ENCODE measurements around the gene ZMIZ2. TPM values are rescaled to one million over a fixed set of nuclear protein-coding genes. Genes with fewer than 3 reads are reported as not detected.

Gene ZMIZ2
- total RNA-seq, 2 donors from 2014 or later, result 85.6 to 98.2 TPM

- no peaks in the 10 kb centered on the region for H3K9me3 Mint-ChIP-seq
- no peak overlapping the region for H3K9ac ChIP-seq (ENCODE audit: extremely low read depth, low read length, poor library complexity, severe bottlenecking)
- no peak overlapping the region for H3K4me3 Mint-ChIP-seq
- no peak for DNase-seq
- no peaks in the 10 kb centered on the region for H3K36me3 ChIP-seq (ENCODE audit: control insufficient read depth, insufficient read depth, low read length)
- no peak for TF ChIP-seq CTCF (conservative IDR thresholded peaks at IDR 0.05)
- no peak overlapping the region for H3K4me3 ChIP-seq (ENCODE audit: low read length)
- H3K27ac ChIP-seq (ENCODE audit: low read depth, low read length), result no peak overlapping the region
- peaks cover 2% of the 10 kb centered on the region for H3K27me3 Mint-ChIP-seq (ENCODE audit: insufficient read depth)
- H3K27me3 ChIP-seq (ENCODE audit: control insufficient read depth, insufficient read depth, low read length, poor library complexity, severe bottlenecking), result no peaks in the 10 kb centered on the region
- no peaks in the 10 kb centered on the region for H3K4me1 ChIP-seq (ENCODE audit: control insufficient read depth, insufficient read depth, low read length)
- WGBS, 2 experiments (ENCODE audit: insufficient coverage in 1 of 2, insufficient read length in 1 of 2), result 92 to 93% methylated on average over 5 of the region's 5 CpGs
- H3K9me3 ChIP-seq (ENCODE audit: control insufficient read depth, low read length), result no peaks in the 10 kb centered on the region
- H3K27ac Mint-ChIP-seq, result peak overlapping the region; percentile 61
- peaks cover 10% of the 10 kb centered on the region for H3K4me1 Mint-ChIP-seq
- peaks cover 14% of the 10 kb centered on the region for H3K36me3 Mint-ChIP-seq (ENCODE audit: low read depth)
These were observed 37.1 kb upstream of the ZMIZ2 start for GRCh38 chr7:44711528-44711927.

- peak overlapping the region; percentile 61 for H3K27ac Mint-ChIP-seq
- H3K36me3 ChIP-seq (ENCODE audit: control insufficient read depth, insufficient read depth, low read length), result no peaks in the 10 kb centered on the region
- H3K9ac ChIP-seq (ENCODE audit: extremely low read depth, low read length, poor library complexity, severe bottlenecking), result no peak overlapping the region
- no peak overlapping the region for H3K27ac ChIP-seq (ENCODE audit: low read depth, low read length)
- no peaks in the 10 kb centered on the region for H3K9me3 Mint-ChIP-seq
- no peak overlapping the region for H3K4me3 ChIP-seq (ENCODE audit: low read length)
- 84 to 86% methylated on average over 4 to 5 of the region's 5 CpGs for WGBS, 2 experiments (ENCODE audit: insufficient coverage in 1 of 2, insufficient read length in 1 of 2)
- DNase-seq, result no peak
- TF ChIP-seq CTCF (conservative IDR thresholded peaks at IDR 0.05), result no peak
- no peaks in the 10 kb centered on the region for H3K9me3 ChIP-seq (ENCODE audit: control insufficient read depth, low read length)
- H3K4me3 Mint-ChIP-seq, result no peak overlapping the region
- H3K36me3 Mint-ChIP-seq (ENCODE audit: low read depth), result peaks cover 11% of the 10 kb centered on the region
- peaks cover 2% of the 10 kb centered on the region for H3K27me3 Mint-ChIP-seq (ENCODE audit: insufficient read depth)
- H3K27me3 ChIP-seq (ENCODE audit: control insufficient read depth, insufficient read depth, low read length, poor library complexity, severe bottlenecking), result no peaks in the 10 kb centered on the region
- H3K4me1 Mint-ChIP-seq, result peaks cover 10% of the 10 kb centered on the region
- no peaks in the 10 kb centered on the region for H3K4me1 ChIP-seq (ENCODE audit: control insufficient read depth, insufficient read depth, low read length)
These were observed 36.6 kb upstream of the ZMIZ2 start for GRCh38 chr7:44712012-44712411.

- Mint-ChIP-seq H3K4me3 (no peak overlapping the region), H3K36me3 (ENCODE audit: low read depth) (peaks cover 3% of the 10 kb centered on the region), H3K9me3 (no peaks in the 10 kb centered on the region), H3K4me1 (peaks cover 10% of the 10 kb centered on the region), H3K27me3 (ENCODE audit: insufficient read depth) (peaks cover 2% of the 10 kb centered on the region), H3K27ac (no peak overlapping the region)
- no peak for TF ChIP-seq CTCF (conservative IDR thresholded peaks at IDR 0.05)
- no peak overlapping the region for H3K27ac ChIP-seq (ENCODE audit: low read depth, low read length)
- H3K4me3 ChIP-seq (ENCODE audit: low read length), result no peak overlapping the region
- WGBS, 2 experiments (ENCODE audit: insufficient coverage in 1 of 2, insufficient read length in 1 of 2), result 97 to 100% methylated on average over 1 to 2 of the region's 2 CpGs
- no peaks in the 10 kb centered on the region for H3K9me3 ChIP-seq (ENCODE audit: control insufficient read depth, low read length)
- no peaks in the 10 kb centered on the region for H3K4me1 ChIP-seq (ENCODE audit: control insufficient read depth, insufficient read depth, low read length)
- no peak for DNase-seq
- H3K9ac ChIP-seq (ENCODE audit: extremely low read depth, low read length, poor library complexity, severe bottlenecking), result no peak overlapping the region
- no peaks in the 10 kb centered on the region for H3K27me3 ChIP-seq (ENCODE audit: control insufficient read depth, insufficient read depth, low read length, poor library complexity, severe bottlenecking)
- H3K36me3 ChIP-seq (ENCODE audit: control insufficient read depth, insufficient read depth, low read length), result no peaks in the 10 kb centered on the region
These were observed 35.5 kb upstream of the ZMIZ2 start for GRCh38 chr7:44713141-44713540.
